Neural cell (in vitro differentiated cells): Measurements from ENCODE around the gene ORM2. TPM values are rescaled to one million over a fixed set of nuclear protein-coding genes. Genes with fewer than 3 reads are reported as not detected.

Source experiments
- H2AFZ ChIP-seq: fragments of 200-600, 300-800 bp; sonication (generic), shearing (Covaris generic); 2 replicates; pipeline ENCODE4 v1.6.0; 2014; ENCODE audit warnings: low read depth, mild to moderate bottlenecking, antibody characterized with exemption, low read length, moderate library complexity
- H3F3A ChIP-seq: fragments of 200-600 bp; shearing (Covaris generic); 2 replicates; pipeline ENCODE4 v1.6.1; 2016; ENCODE audit warnings: mild to moderate bottlenecking, moderate library complexity, mixed read lengths, antibody characterized with exemption, low read length; ENCODE audit not compliant: insufficient read depth, poor library complexity, severe bottlenecking
- H3K27ac ChIP-seq: fragments of 200-600, 300-800 bp; sonication (generic), shearing (Covaris generic); 2 replicates; pipeline ENCODE4 v1.5.1; 2014; ENCODE audit warnings: mild to moderate bottlenecking, low read length, moderate library complexity
- H3K27me3 ChIP-seq: fragments of 300-800, 200-600 bp; sonication (generic), shearing (Covaris generic); 2 replicates; pipeline ENCODE4 v1.6.0; 2014; ENCODE audit warnings: mild to moderate bottlenecking, low read depth, low read length, moderate library complexity; ENCODE audit not compliant: insufficient read depth
- H3K36me3 ChIP-seq: fragments of 300-800, 200-600 bp; sonication (generic), shearing (Covaris generic); 2 replicates; pipeline ENCODE4 v1.5.1; 2014; ENCODE audit warnings: mild to moderate bottlenecking, antibody characterized with exemption, low read length, moderate library complexity; ENCODE audit not compliant: insufficient read depth
- H3K4me2 ChIP-seq: fragments of 300-800, 200-600 bp; sonication (generic), shearing (Covaris generic); 2 replicates; pipeline ENCODE4 v1.6.0; 2014; ENCODE audit warnings: mild to moderate bottlenecking, low read length
- H3K4me3 ChIP-seq: fragments of 300-800, 200-600 bp; sonication (generic), shearing (Covaris generic); 2 replicates; pipeline ENCODE4 v1.5.1; 2014; ENCODE audit warnings: mild to moderate bottlenecking, low read length, moderate library complexity
- H3K79me2 ChIP-seq: fragments of 200-600 bp; shearing (Covaris generic); replicated peaks from 2 replicates; pipeline ENCODE4 v1.6.0; 2014; ENCODE audit warnings: mild to moderate bottlenecking, low read length, moderate library complexity; ENCODE audit not compliant: insufficient read depth
- H3K9ac ChIP-seq: fragments of 300-800, 200-600 bp; sonication (generic), shearing (Covaris generic); 2 replicates; pipeline ENCODE4 v1.6.1; 2016; ENCODE audit warnings: mild to moderate bottlenecking, low read length, mixed read lengths
- H3K9me2 ChIP-seq: fragments of 200-600 bp; shearing (Covaris generic); 2 replicates; pipeline ENCODE4 v1.6.1; 2016; ENCODE audit warnings: mild to moderate bottlenecking, low read length, mixed read lengths; ENCODE audit not compliant: insufficient read depth
- H3K9me3 ChIP-seq: fragments of 200-600, 300-800 bp; sonication (generic), shearing (Covaris generic); 2 replicates; pipeline ENCODE4 v1.6.1; 2016; ENCODE audit warnings: mild to moderate bottlenecking, mixed run types, low read length, moderate library complexity, mixed read lengths
- H4K20me1 ChIP-seq: fragments of 200-600 bp; shearing (Covaris generic); 2 replicates; pipeline ENCODE4 v1.6.1; 2016; ENCODE audit warnings: mild to moderate bottlenecking, mixed run types; ENCODE audit not compliant: insufficient read depth
- EP300 ChIP-seq: fragments of 450-650 bp; conservative IDR thresholded peaks from 2 replicates; pipeline ENCODE4 v1.6.1; 2014; ENCODE audit warnings: antibody characterized with exemption, mild to moderate bottlenecking, moderate library complexity; ENCODE audit not compliant: poor library complexity, severe bottlenecking
- EZH2 ChIP-seq: fragments of 200-600, 300-800 bp; shearing (Covaris generic), sonication (generic); IDR thresholded peaks from 2 replicates; pipeline ENCODE4 v1.6.1; 2014; ENCODE audit warnings: antibody characterized with exemption, low read length, borderline replicate concordance, mild to moderate bottlenecking; ENCODE audit not compliant: insufficient read depth, poor library complexity, severe bottlenecking
- MXI1 ChIP-seq: fragments of 450-650 bp; conservative IDR thresholded peaks from 2 replicates; pipeline ENCODE4 v1.6.1; 2014; ENCODE audit warnings: antibody characterized with exemption, mild to moderate bottlenecking; ENCODE audit not compliant: poor library complexity, severe bottlenecking
- POLR2AphosphoS5 ChIP-seq: IDR thresholded peaks from 2 replicates; pipeline ENCODE4 v1.6.1; 2012
- RAD21 ChIP-seq: fragments of 450-650 bp; conservative IDR thresholded peaks from 2 replicates; pipeline ENCODE4 v1.6.1; 2014; ENCODE audit warnings: antibody characterized with exemption, mild to moderate bottlenecking, moderate library complexity
- SMC3 ChIP-seq: fragments of 450-650 bp; conservative IDR thresholded peaks from 2 replicates; pipeline ENCODE4 v1.6.1; 2014; ENCODE audit warnings: antibody characterized with exemption, mild to moderate bottlenecking, moderate library complexity; ENCODE audit not compliant: poor library complexity
- TAF1 ChIP-seq: IDR thresholded peaks from 2 replicates; pipeline ENCODE4 v1.6.1; 2012; ENCODE audit warnings: low read depth
- polyA plus RNA-seq: library from polyadenylated mRNA; depleted of rRNA; stranded (reverse); fragments of >200 nt; gene quantifications from 2 replicates; pipeline ENCODE4 v1.2.3, GENCODE V29; 2014
- TF ChIP-seq, protein P1 (sequence below): IDR thresholded peaks from 2 replicates; pipeline ENCODE4 v1.6.1; 2012; ENCODE audit warnings: borderline replicate concordance
- TF ChIP-seq, protein P2 (sequence below): fragments of 450-650 bp; IDR thresholded peaks from 2 replicates; pipeline ENCODE4 v1.5.1; 2014; ENCODE audit warnings: antibody characterized with exemption, mild to moderate bottlenecking, moderate library complexity; ENCODE audit not compliant: poor library complexity, severe bottlenecking

Gene ORM2
- polyA plus RNA-seq, 1 donor from 2014 or later = not detected

DNA sequence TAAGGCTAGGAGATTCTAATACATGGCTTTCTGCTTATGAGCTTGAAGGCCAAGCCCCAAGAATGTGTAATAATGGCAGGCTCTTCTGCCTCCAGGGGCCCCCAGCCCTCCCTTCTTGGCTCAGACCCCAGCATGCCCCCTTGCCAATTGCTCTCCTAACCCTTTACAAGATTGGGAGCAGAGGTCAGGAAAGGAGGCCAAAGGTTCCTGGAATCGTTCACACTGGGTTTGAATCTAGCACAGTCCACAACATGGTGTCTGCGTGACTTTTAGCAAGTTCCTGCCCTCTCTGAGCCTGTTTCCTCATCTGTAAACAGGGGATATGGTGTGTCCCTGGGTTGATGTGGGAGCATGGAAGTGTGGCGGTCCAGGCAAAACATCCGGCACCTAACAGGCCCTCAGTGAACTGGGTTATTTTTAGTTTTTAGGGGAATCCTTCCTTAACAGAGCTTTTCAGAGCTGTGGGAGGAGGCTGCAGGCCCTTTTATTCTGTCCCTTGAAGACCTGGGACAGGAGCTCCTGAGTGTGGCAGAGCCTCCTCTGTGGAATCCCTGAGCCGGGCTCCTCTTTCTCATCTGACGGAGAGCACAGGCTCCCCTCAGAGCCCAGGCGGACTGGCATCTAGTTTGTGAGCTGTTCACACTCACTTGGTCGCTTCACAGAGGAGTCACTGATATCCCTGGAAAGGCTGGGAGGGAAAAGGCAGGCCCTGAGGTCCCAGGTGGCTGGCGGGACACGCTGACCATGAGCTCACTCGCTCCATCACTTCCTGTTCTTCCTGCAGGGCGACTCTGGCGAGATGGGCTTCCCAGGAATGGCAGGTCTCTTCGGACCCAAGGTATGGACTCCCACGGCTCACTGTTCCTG, 30.1 kb upstream of the ORM2 start:
- no peak overlapping the region for H3K4me2 ChIP-seq
- H3K36me3 ChIP-seq = no peaks in the 10 kb centered on the region
- H3K4me3 ChIP-seq = no peak overlapping the region
- no peak overlapping the region for H3K27ac ChIP-seq
- TF ChIP-seq EP300 (no peak), TAF1 (no peak), RAD21 (no peak), POLR2AphosphoS5 (no peak)
- TF ChIP-seq, protein P1, sequence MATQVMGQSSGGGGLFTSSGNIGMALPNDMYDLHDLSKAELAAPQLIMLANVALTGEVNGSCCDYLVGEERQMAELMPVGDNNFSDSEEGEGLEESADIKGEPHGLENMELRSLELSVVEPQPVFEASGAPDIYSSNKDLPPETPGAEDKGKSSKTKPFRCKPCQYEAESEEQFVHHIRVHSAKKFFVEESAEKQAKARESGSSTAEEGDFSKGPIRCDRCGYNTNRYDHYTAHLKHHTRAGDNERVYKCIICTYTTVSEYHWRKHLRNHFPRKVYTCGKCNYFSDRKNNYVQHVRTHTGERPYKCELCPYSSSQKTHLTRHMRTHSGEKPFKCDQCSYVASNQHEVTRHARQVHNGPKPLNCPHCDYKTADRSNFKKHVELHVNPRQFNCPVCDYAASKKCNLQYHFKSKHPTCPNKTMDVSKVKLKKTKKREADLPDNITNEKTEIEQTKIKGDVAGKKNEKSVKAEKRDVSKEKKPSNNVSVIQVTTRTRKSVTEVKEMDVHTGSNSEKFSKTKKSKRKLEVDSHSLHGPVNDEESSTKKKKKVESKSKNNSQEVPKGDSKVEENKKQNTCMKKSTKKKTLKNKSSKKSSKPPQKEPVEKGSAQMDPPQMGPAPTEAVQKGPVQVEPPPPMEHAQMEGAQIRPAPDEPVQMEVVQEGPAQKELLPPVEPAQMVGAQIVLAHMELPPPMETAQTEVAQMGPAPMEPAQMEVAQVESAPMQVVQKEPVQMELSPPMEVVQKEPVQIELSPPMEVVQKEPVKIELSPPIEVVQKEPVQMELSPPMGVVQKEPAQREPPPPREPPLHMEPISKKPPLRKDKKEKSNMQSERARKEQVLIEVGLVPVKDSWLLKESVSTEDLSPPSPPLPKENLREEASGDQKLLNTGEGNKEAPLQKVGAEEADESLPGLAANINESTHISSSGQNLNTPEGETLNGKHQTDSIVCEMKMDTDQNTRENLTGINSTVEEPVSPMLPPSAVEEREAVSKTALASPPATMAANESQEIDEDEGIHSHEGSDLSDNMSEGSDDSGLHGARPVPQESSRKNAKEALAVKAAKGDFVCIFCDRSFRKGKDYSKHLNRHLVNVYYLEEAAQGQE = no peak
- H3K79me2 ChIP-seq = no peaks in the 10 kb centered on the region
- H3K27me3 ChIP-seq = no peaks in the 10 kb centered on the region
- H3F3A ChIP-seq = no peaks in the 10 kb centered on the region
- no peaks in the 10 kb centered on the region for H3K9me2 ChIP-seq
- H3K9me3 ChIP-seq = peaks cover 3% of the 10 kb centered on the region
- H2AFZ ChIP-seq = no peak overlapping the region
- H3K9ac ChIP-seq = no peak overlapping the region
- H4K20me1 ChIP-seq = no peaks in the 10 kb centered on the region

- Histone ChIP-seq H3K4me3 (no peak overlapping the region), H3K79me2 (no peaks in the 10 kb centered on the region), H3K36me3 (no peaks in the 10 kb centered on the region), H3K9me3 (no peaks in the 10 kb centered on the region), H4K20me1 (no peaks in the 10 kb centered on the region), H2AFZ (no peak overlapping the region), H3K27ac (no peak overlapping the region), H3K9me2 (no peaks in the 10 kb centered on the region), H3K4me2 (no peak overlapping the region), H3K27me3 (no peaks in the 10 kb centered on the region), H3K9ac (no peak overlapping the region), H3F3A (no peaks in the 10 kb centered on the region)
- TF ChIP-seq TAF1 (no peak), RAD21 (no peak), MXI1 (no peak)
Measured at GRCh38 chr9:114300153-114300845, 29.4 kb upstream of the ORM2 start.

DNA sequence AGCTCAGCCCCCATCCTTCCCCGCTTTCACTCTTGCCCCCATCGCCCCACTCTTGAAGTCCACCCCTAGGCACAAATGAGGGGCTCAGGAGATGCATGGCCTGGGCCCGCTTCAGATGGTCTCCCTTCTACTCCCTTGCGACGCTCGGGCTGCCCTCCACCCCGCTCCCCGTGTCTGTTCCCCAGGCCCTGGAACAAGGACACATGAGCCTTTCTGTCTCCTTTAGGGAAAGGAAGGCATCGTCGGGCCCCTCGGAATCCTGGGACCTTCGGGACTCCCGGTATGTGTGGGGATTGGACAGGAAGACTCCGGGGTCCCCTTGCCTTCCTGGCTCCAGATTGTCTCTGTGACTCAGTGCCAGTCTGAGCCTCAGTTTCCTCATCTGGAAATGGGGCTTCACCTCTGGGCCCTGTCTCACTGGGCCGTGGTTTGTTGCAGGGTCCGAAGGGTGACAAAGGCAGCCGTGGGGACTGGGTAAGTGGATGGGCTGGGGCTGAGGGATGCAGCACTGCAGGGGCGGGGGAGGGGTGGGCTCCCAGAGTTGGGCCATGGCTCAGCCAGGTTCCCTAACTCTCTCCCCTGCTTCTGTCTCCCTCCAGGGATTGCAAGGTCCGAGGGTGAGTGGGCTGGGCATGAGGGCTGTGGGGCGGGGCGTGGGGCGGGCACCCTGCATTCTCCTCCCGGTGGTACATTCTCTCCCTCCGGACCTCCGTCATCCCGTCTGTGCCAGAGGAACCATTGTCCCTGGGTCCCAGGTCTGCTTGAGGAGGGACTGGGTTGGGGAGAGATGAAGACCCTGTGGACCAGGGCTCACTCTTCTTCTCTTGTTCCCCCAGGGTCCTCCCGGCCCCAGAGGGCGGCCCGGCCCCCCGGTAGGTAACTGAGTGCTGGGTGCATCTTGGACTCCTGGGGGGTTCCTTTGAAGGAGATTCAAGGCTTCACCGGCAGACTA, 28.5 kb upstream of the ORM2 start:
- Histone ChIP-seq H3K4me2 (no peak overlapping the region), H3F3A (no peaks in the 10 kb centered on the region), H3K27me3 (no peaks in the 10 kb centered on the region), H2AFZ (no peak overlapping the region), H3K36me3 (no peaks in the 10 kb centered on the region), H3K9me3 (no peaks in the 10 kb centered on the region), H3K27ac (no peak overlapping the region), H3K9ac (no peak overlapping the region), H3K4me3 (no peak overlapping the region), H3K79me2 (no peaks in the 10 kb centered on the region), H3K9me2 (no peaks in the 10 kb centered on the region), H4K20me1 (no peaks in the 10 kb centered on the region)
- TF ChIP-seq TAF1 (no peak), EZH2 (no peak), RAD21 (no peak), EP300 (no peak), SMC3 (no peak), POLR2AphosphoS5 (no peak), MXI1 (no peak)
- TF ChIP-seq, protein P2, sequence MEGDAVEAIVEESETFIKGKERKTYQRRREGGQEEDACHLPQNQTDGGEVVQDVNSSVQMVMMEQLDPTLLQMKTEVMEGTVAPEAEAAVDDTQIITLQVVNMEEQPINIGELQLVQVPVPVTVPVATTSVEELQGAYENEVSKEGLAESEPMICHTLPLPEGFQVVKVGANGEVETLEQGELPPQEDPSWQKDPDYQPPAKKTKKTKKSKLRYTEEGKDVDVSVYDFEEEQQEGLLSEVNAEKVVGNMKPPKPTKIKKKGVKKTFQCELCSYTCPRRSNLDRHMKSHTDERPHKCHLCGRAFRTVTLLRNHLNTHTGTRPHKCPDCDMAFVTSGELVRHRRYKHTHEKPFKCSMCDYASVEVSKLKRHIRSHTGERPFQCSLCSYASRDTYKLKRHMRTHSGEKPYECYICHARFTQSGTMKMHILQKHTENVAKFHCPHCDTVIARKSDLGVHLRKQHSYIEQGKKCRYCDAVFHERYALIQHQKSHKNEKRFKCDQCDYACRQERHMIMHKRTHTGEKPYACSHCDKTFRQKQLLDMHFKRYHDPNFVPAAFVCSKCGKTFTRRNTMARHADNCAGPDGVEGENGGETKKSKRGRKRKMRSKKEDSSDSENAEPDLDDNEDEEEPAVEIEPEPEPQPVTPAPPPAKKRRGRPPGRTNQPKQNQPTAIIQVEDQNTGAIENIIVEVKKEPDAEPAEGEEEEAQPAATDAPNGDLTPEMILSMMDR = no peak
- TF ChIP-seq, protein P1 = no peak
